HL-60 (cell line): Measurements from ENCODE around the gene CFAP99.

Source experiments
- DNase-seq, 2 experiments: peaks; one replicate each; pipeline ENCODE4 v3.0.0-alpha.2; 2010 to 2020; ENCODE audit warnings: low read depth in 1 of 2, low spot score in 1 of 2
- H3K27ac ChIP-seq: fragments of 250-450 bp; sonication (Bioruptor Pico); replicated peaks from 2 replicates; pipeline ENCODE4 v1.5.1; 2020; ENCODE audit warnings: mild to moderate bottlenecking, moderate library complexity
- H3K27me3 ChIP-seq: fragments of 250-450 bp; sonication (Bioruptor Pico); 2 replicates; pipeline ENCODE4 v1.5.1; 2021; ENCODE audit warnings: mild to moderate bottlenecking, moderate library complexity; ENCODE audit not compliant: insufficient read depth, poor library complexity, severe bottlenecking
- H3K4me3 ChIP-seq: replicated peaks from 2 replicates; pipeline ENCODE4 v1.5.1; 2011; ENCODE audit warnings: mild to moderate bottlenecking, control low read depth, low read length; ENCODE audit not compliant: insufficient read depth
- CTCF ChIP-seq: IDR thresholded peaks from one replicate; pipeline ENCODE4 v1.5.1; 2011; ENCODE audit warnings: low read length, control low read depth, inconsistent platforms; ENCODE audit not compliant: insufficient read depth
- GABPA ChIP-seq: IDR thresholded peaks from 2 replicates; pipeline ENCODE4 v1.6.1; 2012; ENCODE audit warnings: low read depth
- POLR2AphosphoS5 ChIP-seq: IDR thresholded peaks from 2 replicates; pipeline ENCODE4 v1.6.1; 2012; ENCODE audit warnings: low read depth
- SPI1 ChIP-seq: IDR thresholded peaks from 2 replicates; pipeline ENCODE4 v1.6.1; 2012; ENCODE audit warnings: low read depth, mild to moderate bottlenecking, borderline replicate concordance
- TF ChIP-seq, protein P1 (sequence below): IDR thresholded peaks from 2 replicates; pipeline ENCODE4 v1.6.1; 2012; ENCODE audit warnings: low read depth; ENCODE audit not compliant: insufficient replicate concordance

The CFAP99 gene

GRCh38 chr4:2434420-2434819 is 15.7 kb downstream of the CFAP99 start:
- no peak overlapping the region for H3K4me3 ChIP-seq
- DNase-seq: no peak
- no peaks in the 10 kb centered on the region for H3K27me3 ChIP-seq
- TF ChIP-seq SPI1: no peak
- no peak for TF ChIP-seq GABPA
- TF ChIP-seq, protein P1, sequence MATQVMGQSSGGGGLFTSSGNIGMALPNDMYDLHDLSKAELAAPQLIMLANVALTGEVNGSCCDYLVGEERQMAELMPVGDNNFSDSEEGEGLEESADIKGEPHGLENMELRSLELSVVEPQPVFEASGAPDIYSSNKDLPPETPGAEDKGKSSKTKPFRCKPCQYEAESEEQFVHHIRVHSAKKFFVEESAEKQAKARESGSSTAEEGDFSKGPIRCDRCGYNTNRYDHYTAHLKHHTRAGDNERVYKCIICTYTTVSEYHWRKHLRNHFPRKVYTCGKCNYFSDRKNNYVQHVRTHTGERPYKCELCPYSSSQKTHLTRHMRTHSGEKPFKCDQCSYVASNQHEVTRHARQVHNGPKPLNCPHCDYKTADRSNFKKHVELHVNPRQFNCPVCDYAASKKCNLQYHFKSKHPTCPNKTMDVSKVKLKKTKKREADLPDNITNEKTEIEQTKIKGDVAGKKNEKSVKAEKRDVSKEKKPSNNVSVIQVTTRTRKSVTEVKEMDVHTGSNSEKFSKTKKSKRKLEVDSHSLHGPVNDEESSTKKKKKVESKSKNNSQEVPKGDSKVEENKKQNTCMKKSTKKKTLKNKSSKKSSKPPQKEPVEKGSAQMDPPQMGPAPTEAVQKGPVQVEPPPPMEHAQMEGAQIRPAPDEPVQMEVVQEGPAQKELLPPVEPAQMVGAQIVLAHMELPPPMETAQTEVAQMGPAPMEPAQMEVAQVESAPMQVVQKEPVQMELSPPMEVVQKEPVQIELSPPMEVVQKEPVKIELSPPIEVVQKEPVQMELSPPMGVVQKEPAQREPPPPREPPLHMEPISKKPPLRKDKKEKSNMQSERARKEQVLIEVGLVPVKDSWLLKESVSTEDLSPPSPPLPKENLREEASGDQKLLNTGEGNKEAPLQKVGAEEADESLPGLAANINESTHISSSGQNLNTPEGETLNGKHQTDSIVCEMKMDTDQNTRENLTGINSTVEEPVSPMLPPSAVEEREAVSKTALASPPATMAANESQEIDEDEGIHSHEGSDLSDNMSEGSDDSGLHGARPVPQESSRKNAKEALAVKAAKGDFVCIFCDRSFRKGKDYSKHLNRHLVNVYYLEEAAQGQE: no peak
- no peak for TF ChIP-seq POLR2AphosphoS5
- TF ChIP-seq CTCF: no peak
- H3K27ac ChIP-seq: no peak overlapping the region

- TF ChIP-seq CTCF (no peak), GABPA (no peak), SPI1 (no peak), POLR2AphosphoS5 (no peak)
- TF ChIP-seq, protein P1: no peak
- H3K27ac ChIP-seq: no peak overlapping the region
- H3K27me3 ChIP-seq: no peaks in the 10 kb centered on the region
- H3K4me3 ChIP-seq: no peak overlapping the region
- peak in 1 of 2 experiments; percentile 30 for DNase-seq
Measured at GRCh38 chr4:2436301-2436700, 17.5 kb downstream of the CFAP99 start.

- Histone ChIP-seq H3K4me3 (no peak overlapping the region), H3K27me3 (no peaks in the 10 kb centered on the region), H3K27ac (no peak overlapping the region)
- DNase-seq: no peak
- TF ChIP-seq, protein P1: no peak
Measured at GRCh38 chr4:2436761-2437474, 18.2 kb downstream of the CFAP99 start.
